22Rv1 (cell line): Measurements from ENCODE around the gene PRDM16.

ENCODE experiments used
- ZFX ChIP-seq: fragments of 450-650 bp; IDR thresholded peaks from 2 replicates; pipeline ENCODE4 v1.6.1; 2017; ENCODE audit warnings: antibody characterized with exemption, borderline replicate concordance
- TF ChIP-seq, protein P1 (sequence below): fragments of 450-650 bp; IDR thresholded peaks from 2 replicates; pipeline ENCODE4 v1.5.1; 2017; ENCODE audit warnings: mild to moderate bottlenecking

DNA sequence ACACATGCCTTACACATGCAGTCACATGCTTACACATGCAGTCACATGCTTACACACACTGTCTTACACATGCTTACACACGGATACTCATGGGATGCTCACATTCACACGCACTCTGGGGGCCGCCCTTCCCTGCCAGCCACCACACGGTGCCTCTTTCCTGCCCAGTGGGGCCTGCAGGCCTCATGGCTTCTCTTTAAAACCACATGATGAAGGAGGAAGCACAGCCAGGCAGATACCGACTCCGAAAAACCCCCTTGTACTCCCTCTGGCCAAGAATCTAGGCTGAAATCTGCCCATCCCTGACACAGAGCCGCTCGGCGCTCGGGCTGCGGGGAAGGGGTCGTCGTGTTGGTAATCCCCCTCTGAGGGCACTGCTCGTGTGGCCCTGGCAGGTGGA, 113.0 kb downstream of the PRDM16 start:
- TF ChIP-seq, protein P1, sequence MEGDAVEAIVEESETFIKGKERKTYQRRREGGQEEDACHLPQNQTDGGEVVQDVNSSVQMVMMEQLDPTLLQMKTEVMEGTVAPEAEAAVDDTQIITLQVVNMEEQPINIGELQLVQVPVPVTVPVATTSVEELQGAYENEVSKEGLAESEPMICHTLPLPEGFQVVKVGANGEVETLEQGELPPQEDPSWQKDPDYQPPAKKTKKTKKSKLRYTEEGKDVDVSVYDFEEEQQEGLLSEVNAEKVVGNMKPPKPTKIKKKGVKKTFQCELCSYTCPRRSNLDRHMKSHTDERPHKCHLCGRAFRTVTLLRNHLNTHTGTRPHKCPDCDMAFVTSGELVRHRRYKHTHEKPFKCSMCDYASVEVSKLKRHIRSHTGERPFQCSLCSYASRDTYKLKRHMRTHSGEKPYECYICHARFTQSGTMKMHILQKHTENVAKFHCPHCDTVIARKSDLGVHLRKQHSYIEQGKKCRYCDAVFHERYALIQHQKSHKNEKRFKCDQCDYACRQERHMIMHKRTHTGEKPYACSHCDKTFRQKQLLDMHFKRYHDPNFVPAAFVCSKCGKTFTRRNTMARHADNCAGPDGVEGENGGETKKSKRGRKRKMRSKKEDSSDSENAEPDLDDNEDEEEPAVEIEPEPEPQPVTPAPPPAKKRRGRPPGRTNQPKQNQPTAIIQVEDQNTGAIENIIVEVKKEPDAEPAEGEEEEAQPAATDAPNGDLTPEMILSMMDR = no peak
- TF ChIP-seq ZFX = no peak
